GM18870 (cell line): ENCODE data around the gene SP4.
"Not testable (repeated sequence)": the region's sequence is repeated elsewhere in the genome, so short reads cannot be mapped to it uniquely, and the experiment has no call there.

ENCODE experiments used
- ATAC-seq: cut with Tn5 transposase; IDR thresholded peaks from one replicate; pipeline ENCODE4 v1.9.1; 2021; ENCODE audit warnings: moderate library complexity; ENCODE audit not compliant: unreplicated experiment

The SP4 gene

DNA sequence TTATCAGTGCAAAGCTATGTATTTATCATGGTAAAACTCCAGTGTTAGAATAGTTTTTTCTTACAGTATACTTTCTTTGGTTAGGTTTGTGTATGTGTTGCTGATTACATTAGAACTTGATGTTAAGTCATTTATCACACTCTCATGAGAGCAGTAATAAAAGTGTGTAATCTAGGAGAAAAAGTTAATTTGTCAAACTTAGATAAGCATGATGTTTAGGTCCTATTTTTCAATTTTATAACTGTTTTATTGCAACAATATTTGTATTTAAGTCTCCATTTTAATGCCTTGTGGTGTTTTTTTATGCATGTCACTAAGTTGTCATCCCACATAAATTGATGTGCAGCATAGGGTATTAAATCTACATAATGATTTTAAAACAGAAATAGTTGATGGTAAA lies 86.2 kb downstream of the SP4 start:
- ATAC-seq = no peak

DNA sequence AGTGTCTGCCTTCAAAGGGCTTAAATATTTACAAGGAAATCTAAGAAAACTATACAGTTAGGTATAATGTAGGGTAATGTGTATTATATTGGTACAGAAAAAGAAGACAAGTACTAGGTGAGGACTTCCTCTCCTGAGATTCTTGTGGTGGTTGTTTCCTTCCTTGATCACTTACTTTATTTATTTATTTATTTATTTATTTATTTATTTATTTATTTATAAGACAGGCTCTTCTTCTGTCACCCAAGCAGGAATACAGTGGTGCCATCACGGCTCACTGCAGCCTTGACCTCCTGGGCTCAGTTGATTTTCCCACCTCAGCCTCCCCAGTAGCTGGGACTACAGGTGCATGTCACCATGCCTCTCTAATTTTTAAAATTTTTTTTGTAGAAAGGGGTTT lies 96.8 kb downstream of the SP4 start:
- ATAC-seq = no peak

- ATAC-seq = no peak
Observed at GRCh38 chr7:21526007-21526406, 98.1 kb downstream of the SP4 start.

GRCh38 chr7:21526448-21526847 lies 98.6 kb downstream of the SP4 start:
- ATAC-seq = no peak

DNA sequence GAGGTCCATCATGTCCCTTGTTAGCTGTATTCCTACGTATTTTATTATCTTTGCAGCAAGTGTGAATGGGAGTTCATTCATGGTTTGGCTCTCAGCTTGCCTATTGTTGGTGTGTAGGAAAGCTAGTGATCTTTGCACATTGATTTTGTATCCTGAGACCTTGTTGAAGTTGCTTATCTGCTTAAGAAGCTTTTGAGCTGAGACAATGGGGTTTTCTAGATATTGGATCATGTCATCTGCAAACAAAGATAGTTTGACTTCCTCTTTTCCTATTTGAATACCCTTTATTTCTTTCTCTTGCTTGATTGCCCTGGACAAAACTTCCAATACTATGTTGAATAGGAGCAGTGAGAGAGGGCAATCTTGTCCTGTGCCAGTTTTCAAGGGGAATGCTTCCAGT lies 104.6 kb downstream of the SP4 start:
- not testable (repeated sequence) for ATAC-seq

GRCh38 chr7:21533646-21534045 lies 105.8 kb downstream of the SP4 start:
- not testable (repeated sequence) for ATAC-seq

DNA sequence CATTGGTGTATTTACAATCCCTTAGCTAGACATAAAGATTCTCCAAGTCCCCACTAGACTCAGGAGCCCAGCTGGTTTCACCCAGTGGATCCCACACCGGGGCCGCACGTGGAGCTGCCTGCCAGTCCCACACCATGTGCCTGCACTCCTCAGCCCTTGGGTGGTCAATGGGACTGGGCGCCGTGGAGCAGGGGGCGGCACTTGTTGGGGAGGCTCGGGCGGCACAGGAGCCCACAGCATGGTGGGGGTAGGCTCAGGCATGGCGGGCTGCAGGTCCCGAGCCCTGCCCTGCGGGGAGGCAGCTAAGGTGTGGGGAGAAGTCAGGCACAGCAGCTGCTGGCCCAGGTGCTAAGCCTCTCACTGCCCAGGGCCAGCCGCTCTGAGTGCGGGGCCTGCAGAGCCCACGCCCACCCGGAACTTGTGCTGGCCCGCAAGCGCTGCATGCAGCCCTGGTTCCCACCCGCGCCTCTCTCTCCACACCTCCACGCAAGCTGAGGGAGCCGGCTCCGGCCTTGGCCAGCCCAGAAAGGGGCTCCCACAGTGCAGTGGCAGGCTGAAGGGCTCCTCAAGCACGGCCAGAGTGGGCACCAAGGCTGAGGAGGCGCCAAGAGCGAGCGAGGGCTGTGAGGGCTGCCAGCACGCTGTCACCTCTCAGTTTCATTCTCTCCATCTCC lies 108.7 kb downstream of the SP4 start:
- not testable (repeated sequence) for ATAC-seq

GRCh38 chr7:21538936-21539495 lies 111.1 kb downstream of the SP4 start:
- no peak for ATAC-seq

GRCh38 chr7:21542891-21543527 lies 115.1 kb downstream of the SP4 start, which contains the start of gene DNAH11:
Gene DNAH11, plus strand, starts transcription at chr7:21543039. Its CDS starts 207 bp downstream, at chr7:21543246.
- ATAC-seq = no peak

GRCh38 chr7:21543528-21544302 lies 115.8 kb downstream of the SP4 start:
- no peak for ATAC-seq

GRCh38 chr7:21544303-21544656 lies 116.4 kb downstream of the SP4 start:
- ATAC-seq = no peak

- ATAC-seq = no peak
Observed at GRCh38 chr7:21544715-21545114, 116.8 kb downstream of the SP4 start.

DNA sequence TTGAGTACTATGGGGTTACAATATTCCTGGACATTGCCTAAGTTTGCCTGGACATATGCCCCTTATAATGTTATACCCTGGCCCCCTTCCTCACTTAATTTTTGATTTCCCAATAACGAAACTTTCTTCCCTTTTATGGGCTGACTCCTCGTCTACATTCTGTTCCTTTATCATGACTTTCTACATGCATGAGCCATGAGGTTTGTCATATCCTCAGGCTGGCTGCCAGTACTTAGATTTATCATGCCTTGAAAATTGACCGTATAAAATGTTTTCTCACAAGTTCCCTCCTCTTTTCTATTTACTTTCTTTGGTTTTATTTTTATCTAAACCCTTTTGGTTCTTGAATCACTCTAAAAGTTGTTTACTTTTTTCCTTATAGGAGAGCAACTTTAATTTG lies 119.6 kb downstream of the SP4 start:
- no peak for ATAC-seq

- ATAC-seq = no peak
Observed at GRCh38 chr7:21548491-21548890, 120.6 kb downstream of the SP4 start.

DNA sequence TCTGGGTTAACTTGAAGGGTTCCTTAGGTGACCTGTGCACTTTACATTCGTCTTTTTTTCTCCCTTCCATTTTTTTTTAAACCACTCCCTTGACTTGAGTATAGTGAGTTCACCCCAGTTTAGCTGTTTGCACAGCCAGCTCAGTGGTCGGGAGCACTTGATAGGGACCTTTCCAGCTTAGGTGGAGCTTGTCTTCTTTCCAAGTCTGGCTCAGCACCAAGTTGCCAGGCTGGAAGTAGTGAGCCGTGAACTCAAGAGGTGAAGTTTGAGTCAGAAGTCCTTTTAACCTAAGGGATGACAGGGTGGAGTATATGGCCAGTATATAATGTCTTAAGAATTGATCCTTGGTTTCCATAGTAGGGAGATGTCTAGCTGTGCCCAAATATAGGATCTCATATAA lies 122.2 kb downstream of the SP4 start:
- ATAC-seq = no peak

GRCh38 chr7:21550821-21551531 lies 123.1 kb downstream of the SP4 start:
- no peak for ATAC-seq

GRCh38 chr7:21562385-21562784 lies 134.5 kb downstream of the SP4 start:
- no peak for ATAC-seq
